HepG2 (cell line): Measurements from ENCODE around the gene PHRF1.

Experiments used
- BHLHE40 ChIP-seq: IDR thresholded peaks from 2 replicates; pipeline ENCODE4 v1.6.1; 2011; ENCODE audit warnings: low read length, improper control_type of control experiment
- GFI1 ChIP-seq: sonication (generic); formaldehyde crosslinking; IDR thresholded peaks from 2 replicates; pipeline ENCODE4 v1.5.0; 2020; ENCODE audit warnings: missing genetic modification reagents, mild to moderate bottlenecking, borderline replicate concordance
- KDM5A ChIP-seq: fragments of 200-600 bp; sonication (generic); IDR thresholded peaks from 2 replicates; pipeline ENCODE4 v1.7.0; 2018; ENCODE audit warnings: antibody characterized with exemption, mild to moderate bottlenecking, low read length, borderline replicate concordance
- NFIB ChIP-seq: sonication (generic); formaldehyde crosslinking; IDR thresholded peaks from 2 replicates; pipeline ENCODE4 v1.9.0; 2021; ENCODE audit warnings: missing genetic modification reagents, mild to moderate bottlenecking, borderline replicate concordance
- NPAS2 ChIP-seq: sonication (generic); formaldehyde crosslinking; IDR thresholded peaks from 2 replicates; pipeline ENCODE4 v1.8.0; 2022; ENCODE audit warnings: mild to moderate bottlenecking, missing genetic modification reagents, borderline replicate concordance
- ZFAT ChIP-seq: sonication (generic); formaldehyde crosslinking; conservative IDR thresholded peaks from 2 replicates; pipeline ENCODE4 v1.8.1; 2023; ENCODE audit warnings: missing genetic modification reagents, inconsistent platforms
- TF ChIP-seq, protein P1 (sequence below): sonication (generic); formaldehyde crosslinking; IDR thresholded peaks from 2 replicates; pipeline ENCODE4 v1.8.1; 2023; ENCODE audit warnings: missing genetic modification reagents, inconsistent platforms, borderline replicate concordance
- TF ChIP-seq, protein P2 (sequence below): sonication (generic); formaldehyde crosslinking; IDR thresholded peaks from 2 replicates; pipeline ENCODE4 v1.5.0; 2020; ENCODE audit warnings: mild to moderate bottlenecking, missing genetic modification reagents, moderate library complexity

DNA sequence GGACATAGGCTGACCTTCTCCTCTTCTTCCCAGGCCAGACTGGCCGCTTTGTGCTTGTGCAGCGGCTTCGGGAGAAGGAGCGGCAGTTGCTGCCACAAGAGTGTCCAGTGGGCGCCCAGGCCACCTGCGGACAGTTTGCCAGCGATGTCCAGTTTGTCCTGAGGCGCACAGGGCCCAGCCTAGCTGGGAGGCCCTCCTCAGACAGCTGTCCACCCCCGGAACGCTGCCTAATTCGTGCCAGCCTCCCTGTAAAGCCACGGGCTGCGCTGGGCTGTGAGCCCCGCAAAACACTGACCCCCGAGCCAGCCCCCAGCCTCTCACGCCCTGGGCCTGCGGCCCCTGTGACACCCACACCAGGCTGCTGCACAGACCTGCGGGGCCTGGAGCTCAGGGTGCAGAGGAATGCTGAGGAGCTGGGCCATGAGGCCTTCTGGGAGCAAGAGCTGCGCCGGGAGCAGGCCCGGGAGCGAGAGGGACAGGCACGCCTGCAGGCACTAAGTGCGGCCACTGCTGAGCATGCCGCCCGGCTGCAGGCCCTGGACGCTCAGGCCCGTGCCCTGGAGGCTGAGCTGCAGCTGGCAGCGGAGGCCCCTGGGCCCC, 14.1 kb upstream of the PHRF1 start:
- TF ChIP-seq, protein P1, sequence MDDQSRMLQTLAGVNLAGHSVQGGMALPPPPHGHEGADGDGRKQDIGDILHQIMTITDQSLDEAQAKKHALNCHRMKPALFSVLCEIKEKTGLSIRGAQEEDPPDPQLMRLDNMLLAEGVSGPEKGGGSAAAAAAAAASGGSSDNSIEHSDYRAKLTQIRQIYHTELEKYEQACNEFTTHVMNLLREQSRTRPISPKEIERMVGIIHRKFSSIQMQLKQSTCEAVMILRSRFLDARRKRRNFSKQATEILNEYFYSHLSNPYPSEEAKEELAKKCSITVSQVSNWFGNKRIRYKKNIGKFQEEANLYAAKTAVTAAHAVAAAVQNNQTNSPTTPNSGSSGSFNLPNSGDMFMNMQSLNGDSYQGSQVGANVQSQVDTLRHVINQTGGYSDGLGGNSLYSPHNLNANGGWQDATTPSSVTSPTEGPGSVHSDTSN (CRISPR knock-in tag): no peak
- TF ChIP-seq NPAS2 (CRISPR knock-in tag): no peak
- TF ChIP-seq, protein P2, sequence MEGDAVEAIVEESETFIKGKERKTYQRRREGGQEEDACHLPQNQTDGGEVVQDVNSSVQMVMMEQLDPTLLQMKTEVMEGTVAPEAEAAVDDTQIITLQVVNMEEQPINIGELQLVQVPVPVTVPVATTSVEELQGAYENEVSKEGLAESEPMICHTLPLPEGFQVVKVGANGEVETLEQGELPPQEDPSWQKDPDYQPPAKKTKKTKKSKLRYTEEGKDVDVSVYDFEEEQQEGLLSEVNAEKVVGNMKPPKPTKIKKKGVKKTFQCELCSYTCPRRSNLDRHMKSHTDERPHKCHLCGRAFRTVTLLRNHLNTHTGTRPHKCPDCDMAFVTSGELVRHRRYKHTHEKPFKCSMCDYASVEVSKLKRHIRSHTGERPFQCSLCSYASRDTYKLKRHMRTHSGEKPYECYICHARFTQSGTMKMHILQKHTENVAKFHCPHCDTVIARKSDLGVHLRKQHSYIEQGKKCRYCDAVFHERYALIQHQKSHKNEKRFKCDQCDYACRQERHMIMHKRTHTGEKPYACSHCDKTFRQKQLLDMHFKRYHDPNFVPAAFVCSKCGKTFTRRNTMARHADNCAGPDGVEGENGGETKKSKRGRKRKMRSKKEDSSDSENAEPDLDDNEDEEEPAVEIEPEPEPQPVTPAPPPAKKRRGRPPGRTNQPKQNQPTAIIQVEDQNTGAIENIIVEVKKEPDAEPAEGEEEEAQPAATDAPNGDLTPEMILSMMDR (CRISPR knock-in tag): no peak
- no peak for TF ChIP-seq NFIB (CRISPR knock-in tag)
- no peak for TF ChIP-seq BHLHE40
- TF ChIP-seq GFI1 (CRISPR knock-in tag): no peak
- no peak for TF ChIP-seq KDM5A
- no peak for TF ChIP-seq ZFAT (CRISPR knock-in tag)
